Fibroblast of gingiva (primary cell): ENCODE results near the gene MMP10.

Experiments
- DNase-seq: peaks from one replicate; pipeline ENCODE4 v3.0.0-alpha.2; 2011; ENCODE audit warnings: low read depth

The MMP10 gene

GRCh38 chr11:102727890-102728289 is 52.5 kb downstream of the MMP10 start:
- peak; percentile 55 for DNase-seq

GRCh38 chr11:102724904-102725500 is 55.4 kb downstream of the MMP10 start, which contains the start of gene MMP8:
Gene MMP8 (minus strand): TSS chr11:102724954. CDS start chr11:102724855, 99 bp downstream.
- DNase-seq: no peak

GRCh38 chr11:102722821-102723220 is 57.6 kb downstream of the MMP10 start:
- no peak for DNase-seq
